GM19468 (cell line): ENCODE data around the gene GUCA2B.

Source experiments
- ATAC-seq: cut with Tn5 transposase; IDR thresholded peaks from one replicate; pipeline ENCODE4 v1.9.1; 2021; ENCODE audit warnings: mild to moderate bottlenecking, moderate library complexity, moderate number of reproducible peaks; ENCODE audit not compliant: unreplicated experiment; ENCODE audit errors: extremely low read depth

GUCA2B gene

DNA sequence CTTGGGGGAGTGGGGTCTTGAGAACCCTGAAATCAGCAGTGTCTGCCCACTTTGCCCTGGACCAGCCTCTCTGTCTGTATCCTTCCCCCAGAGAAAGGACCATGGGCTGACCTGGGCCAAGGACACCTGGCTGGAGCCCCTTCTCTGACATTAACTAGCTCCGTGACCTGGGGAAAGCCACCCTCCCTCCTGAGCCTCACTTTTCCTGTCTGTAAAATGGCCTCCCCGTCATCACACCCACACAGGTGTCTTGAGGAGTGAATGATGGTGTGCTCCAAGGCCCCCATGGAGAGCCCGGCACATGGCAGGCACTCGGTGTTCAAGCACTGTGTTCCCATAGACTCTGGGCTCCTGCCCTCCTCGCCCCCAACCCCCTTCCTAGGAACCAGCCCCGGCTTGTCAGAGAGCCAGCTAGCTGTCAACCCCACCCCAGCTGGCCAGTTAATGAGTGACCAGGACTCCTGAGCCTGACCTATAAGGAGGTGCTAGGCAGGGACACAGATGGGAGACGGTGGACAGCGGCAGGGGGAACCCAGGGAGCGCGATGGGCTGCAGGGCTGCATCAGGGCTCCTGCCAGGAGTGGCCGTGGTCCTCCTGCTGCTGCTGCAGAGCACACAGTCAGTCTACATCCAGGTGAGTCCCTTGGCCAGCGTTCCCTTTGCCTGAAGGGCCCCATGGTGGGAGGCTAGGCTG lies at the start of gene GUCA2B:
TSS of gene GUCA2B (plus strand) at position 504 of the 694 bp plus-strand sequence. CDS start at position 545, 41 bp downstream.
- no peak for ATAC-seq

DNA sequence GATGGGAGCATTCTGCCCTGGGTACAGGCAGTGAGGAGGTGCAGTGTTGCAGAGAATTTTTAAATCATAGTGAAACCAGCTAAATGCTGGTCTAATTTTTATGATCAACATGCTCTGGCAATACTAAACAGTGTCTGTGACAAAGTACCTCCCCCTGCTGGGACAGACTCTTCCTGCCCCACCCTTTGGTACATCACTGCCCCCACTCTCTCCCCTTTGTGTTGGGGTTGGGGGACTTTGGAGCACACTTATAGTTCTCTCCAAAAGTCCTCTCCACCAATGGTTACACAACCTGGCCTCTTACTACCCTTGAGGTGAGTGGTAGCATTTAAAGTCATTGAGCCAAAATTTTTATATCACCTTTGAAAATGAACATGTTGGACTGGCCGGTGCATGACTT lies 48.2 kb upstream of the GUCA2B start:
- no peak for ATAC-seq

DNA sequence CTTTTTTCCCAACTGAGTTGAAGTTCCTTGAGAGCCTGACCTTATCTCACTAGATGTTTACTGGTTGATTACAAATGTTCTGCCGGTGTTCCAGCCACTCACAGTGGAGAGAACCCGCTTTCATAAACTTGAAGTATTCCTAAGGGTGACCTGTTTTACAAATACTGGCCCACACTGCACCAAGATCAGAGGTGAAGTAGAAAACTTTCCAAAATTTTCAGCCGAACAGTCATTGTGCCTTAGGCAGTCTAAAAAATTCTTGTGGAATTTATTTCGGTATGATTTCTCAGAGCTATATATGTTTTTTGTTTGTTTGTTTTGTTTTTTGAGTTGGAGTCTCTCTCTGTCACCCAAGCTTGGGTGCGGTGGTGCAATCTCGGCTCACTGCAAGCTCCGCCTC lies 44.9 kb upstream of the GUCA2B start:
- ATAC-seq = no peak

- no peak for ATAC-seq
These were observed 43.6 kb upstream of the GUCA2B start for GRCh38 chr1:42109600-42109999.

DNA sequence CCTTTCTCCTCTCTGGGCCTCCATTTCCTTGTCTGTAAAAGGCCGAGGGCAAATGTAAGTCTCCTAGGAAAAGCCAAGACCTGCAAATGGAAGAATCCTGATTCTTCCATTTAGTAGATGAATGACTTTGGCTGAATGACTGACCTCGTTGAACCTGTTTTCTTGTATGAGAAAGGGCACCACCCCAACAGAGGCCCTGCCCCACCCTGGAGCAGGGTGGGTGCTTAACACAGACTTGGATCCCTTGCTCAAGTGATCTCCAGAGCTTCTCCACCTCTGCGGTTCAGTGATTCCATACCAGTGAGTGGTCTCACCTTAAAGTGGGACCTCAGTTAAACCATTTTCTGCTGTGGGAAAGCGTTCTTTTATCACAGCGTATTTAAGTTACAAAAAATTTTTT lies 39.0 kb upstream of the GUCA2B start:
- ATAC-seq = no peak

DNA sequence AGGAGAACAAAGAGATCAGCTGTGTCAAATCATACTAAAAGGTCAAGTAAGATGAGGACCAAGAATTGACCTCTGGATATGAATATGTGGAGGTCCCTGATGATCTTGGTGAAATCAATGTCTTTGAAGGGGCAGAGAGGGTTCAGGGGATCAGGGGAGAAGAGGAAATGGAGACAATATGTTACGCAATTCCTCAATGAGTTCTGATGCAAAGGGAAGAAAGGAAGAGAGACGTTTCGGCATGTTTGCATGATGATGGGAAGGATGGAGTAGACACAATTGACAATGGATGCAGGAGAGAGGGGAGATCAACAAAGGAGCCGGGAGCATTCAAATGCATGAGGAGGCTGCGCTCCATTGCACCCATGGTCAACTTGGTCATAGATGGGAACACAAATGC lies 36.0 kb upstream of the GUCA2B start:
- ATAC-seq = no peak

- no peak for ATAC-seq
These were observed 35.1 kb upstream of the GUCA2B start for GRCh38 chr1:42118125-42118524.

GRCh38 chr1:42122408-42122807 lies 30.8 kb upstream of the GUCA2B start:
- ATAC-seq = no peak

- no peak for ATAC-seq
These were observed 27.7 kb upstream of the GUCA2B start for GRCh38 chr1:42125552-42125951.

DNA sequence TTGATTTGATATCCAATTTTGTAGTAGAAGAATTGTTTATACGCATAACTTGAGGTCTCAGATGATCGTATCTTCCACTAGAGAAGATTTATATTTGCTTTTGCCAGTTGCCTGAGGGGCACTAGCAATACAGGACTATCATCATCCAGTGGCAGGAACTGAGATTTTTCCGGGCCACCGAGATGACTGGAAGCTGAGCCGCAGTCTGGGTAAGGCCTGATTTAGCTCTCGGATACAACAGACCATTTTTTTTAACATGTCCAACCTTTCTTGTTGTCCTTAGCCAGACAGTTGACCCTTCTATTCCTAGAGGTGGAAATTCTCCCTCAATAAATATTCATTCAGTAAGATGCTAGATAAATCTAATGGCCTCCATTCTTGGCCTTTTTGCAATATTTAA lies 25.4 kb upstream of the GUCA2B start:
- no peak for ATAC-seq

- no peak for ATAC-seq
These were observed 24.7 kb upstream of the GUCA2B start for GRCh38 chr1:42128499-42128898.

GRCh38 chr1:42128964-42129363 lies 24.2 kb upstream of the GUCA2B start:
- no peak for ATAC-seq

DNA sequence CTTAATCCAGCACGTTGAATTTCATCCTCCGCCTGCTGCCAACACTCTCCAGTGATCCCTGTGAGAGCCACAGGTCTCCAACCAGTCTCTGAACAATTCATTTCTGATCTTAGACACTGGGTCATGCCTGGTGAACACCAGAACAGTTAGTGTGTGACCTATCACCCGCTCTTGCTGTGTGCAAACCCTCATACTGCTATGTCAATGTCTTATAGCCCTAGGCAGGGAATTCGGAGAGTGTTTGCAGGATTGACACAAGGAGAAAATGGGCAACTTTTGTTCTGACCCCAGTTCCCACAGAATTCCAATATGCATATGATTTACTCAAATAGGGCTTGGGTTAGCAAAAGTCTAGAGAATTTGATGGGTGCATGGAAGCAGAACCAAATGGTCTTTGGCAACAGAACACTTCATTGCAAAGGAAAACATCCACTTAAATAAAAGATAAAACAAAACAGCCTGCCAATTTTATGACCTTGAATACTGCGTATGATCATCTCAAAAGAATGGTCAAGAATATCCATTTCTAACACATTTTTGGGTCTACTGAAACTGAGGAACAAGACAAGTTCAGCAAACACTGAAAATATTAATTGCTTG lies 23.0 kb upstream of the GUCA2B start:
- no peak for ATAC-seq

- no peak for ATAC-seq
These were observed 19.8 kb upstream of the GUCA2B start for GRCh38 chr1:42133390-42133789.

GRCh38 chr1:42133809-42134526 lies 19.2 kb upstream of the GUCA2B start:
- no peak for ATAC-seq

DNA sequence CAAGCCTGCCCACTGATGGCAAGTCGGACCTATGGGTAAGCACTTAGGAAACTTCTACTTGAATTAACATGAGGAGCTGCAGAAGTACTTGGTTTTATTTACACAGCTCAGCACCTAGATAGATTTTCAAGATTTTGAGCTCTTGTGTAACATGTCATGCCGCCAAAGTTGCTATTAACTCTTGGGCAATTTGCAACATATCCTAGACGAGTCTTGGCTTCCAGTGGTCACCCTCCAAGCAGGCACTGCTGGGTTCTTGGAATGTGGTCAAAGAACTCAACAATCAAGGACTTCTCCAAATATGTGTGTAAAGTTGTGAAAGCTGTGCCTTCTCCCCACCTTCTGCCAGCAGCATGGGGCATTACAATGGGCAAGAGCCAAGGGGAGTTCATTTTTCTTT lies 17.8 kb upstream of the GUCA2B start:
- ATAC-seq = no peak

DNA sequence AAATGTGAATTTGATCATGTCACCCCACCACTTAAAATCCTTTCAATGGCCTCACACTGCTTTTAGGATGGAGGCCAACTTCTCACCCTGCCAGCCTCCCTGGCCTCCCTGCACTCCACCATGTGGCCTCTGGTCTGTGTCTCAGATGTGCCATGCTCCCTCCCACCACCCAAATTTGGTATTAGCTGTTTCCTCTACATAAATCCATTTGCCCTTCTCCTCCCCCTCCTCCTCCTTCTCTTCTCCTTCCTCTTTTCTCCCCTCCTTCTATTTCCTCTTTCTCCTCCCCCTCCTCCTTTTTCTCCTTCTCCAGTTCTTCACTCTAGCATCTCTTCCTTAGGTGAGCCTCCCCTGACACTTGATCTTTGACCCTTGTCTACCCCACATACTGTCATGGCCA lies 16.7 kb upstream of the GUCA2B start:
- ATAC-seq = no peak

DNA sequence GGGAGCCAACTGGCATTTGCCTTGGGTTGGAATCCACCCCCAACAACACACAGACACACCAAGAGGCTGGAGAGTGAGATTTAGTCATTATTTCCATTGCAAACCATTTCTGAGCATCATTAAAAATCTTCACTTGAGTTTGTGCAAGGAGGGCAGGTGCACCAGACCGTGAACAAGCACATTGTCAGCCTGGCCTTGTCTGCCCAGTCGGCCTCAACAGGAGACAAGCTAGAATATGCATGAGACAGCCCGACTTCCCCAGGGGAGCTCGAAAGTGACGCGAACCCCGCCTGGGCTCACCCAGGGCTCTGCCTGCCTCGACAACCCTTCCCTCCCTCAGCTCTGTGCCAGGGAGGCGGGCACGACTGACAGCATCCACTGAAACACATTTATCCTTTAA lies 15.4 kb upstream of the GUCA2B start:
- no peak for ATAC-seq

GRCh38 chr1:42138586-42138985 lies 14.6 kb upstream of the GUCA2B start:
- no peak for ATAC-seq

GRCh38 chr1:42139444-42139843 lies 13.8 kb upstream of the GUCA2B start:
- no peak for ATAC-seq

- ATAC-seq = no peak
These were observed 13.0 kb upstream of the GUCA2B start for GRCh38 chr1:42140191-42140590.

DNA sequence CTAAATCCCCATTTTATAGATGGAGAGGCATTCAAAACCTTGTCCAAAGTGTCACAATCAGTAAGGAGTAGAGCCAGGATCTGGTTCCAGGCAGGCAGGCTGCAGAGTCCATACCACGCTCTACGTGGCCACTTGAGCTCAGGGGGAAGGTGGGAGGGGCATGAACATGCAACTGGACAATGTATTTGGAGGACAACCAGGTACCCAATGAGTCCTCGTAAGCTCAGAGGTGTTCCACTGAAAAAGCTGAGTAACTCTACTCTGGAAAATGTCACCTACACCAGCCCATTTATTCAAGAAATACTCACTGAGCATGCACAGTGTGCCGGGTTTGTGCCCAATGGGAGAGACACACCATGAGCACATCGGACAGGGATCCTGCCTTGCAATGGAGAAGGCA lies 11.2 kb upstream of the GUCA2B start:
- ATAC-seq = no peak
